HCT116 (cell line): ENCODE results near the gene SPAG8. TPM values are rescaled to one million over a fixed set of nuclear protein-coding genes. Genes with fewer than 3 reads are reported as not detected.

Source experiments
- ATAC-seq: fragments of 200-7000 bp; cut with Tn5 transposase; 2 replicates; pipeline ENCODE4 v1.9.1; 2020; ENCODE audit warnings: mild to moderate bottlenecking, moderate library complexity
- BruUV-seq: library from RNA; stranded (reverse); fragments of 400-500 nt; replicated peaks from 2 replicates; lab custom pipeline; 2021; lab: Mats Ljungman, UMichigan
- CTCF ChIA-PET: fragments of 300-600 bp; sonication (Branson Sonifier 250); formaldehyde crosslinking; loops from one replicate; lab custom pipeline; 2021; ENCODE audit warnings: antibody characterized with exemption; lab: Charles Lee
- POLR2A ChIA-PET: fragments of 300-600, 350-600 bp; sonication (Branson Sonifier 250); formaldehyde crosslinking; loops from one replicate; lab custom pipeline; 2021; ENCODE audit warnings: antibody characterized with exemption; lab: Charles Lee
- RAD21 ChIA-PET, 2 experiments: fragments of 300-600 bp; sonication (Branson Sonifier 250); formaldehyde crosslinking; loops; one replicate each; lab custom pipeline; 2023; ENCODE audit warnings: low total read pairs in 2 of 2; ENCODE audit not compliant: uncharacterized antibody in 2 of 2, unreplicated experiment in 2 of 2, low non-redundant PET in 1 of 2; lab: Charles Lee
- DNase-seq: peaks from one replicate; pipeline ENCODE4 v3.0.0-alpha.2; 2010; ENCODE audit warnings: low read depth, low spot score
- H2AFZ ChIP-seq: fragments of 200-600 bp; shearing (Covaris generic), sonication (generic); 2 replicates; pipeline ENCODE4 v1.6.1; 2017; ENCODE audit warnings: low read depth, mixed run types, mixed read lengths, antibody characterized with exemption, low read length; ENCODE audit not compliant: poor library complexity, severe bottlenecking
- H3K27ac ChIP-seq: 2 replicates; pipeline ENCODE4 v1.5.1; 2012; ENCODE audit warnings: low read depth, low read length
- H3K27me3 ChIP-seq: fragments of 200-600 bp; sonication (generic); 2 replicates; pipeline ENCODE4 v1.6.1; 2016; ENCODE audit warnings: mixed run types, low read length, mixed read lengths; ENCODE audit not compliant: insufficient read depth
- H3K36me3 ChIP-seq, 2 experiments: fragments of 200-500 bp in 1 of 2; fragments of 200-600 bp in 1 of 2; sonication (Bioruptor generic) in 1 of 2; sonication (generic) in 1 of 2; 2 replicates each; pipeline versions ENCODE4 v1.5.1 to v1.6.1; 2014 to 2016; ENCODE audit warnings: low read length in 2 of 2, inconsistent platforms in 1 of 2, mixed read lengths in 1 of 2, mixed run types in 1 of 2; ENCODE audit not compliant: insufficient read depth in 2 of 2, control insufficient read depth in 1 of 2
- H3K4me1 ChIP-seq, 2 experiments: fragments of 200-600 bp in 1 of 2; sonication (generic) in 1 of 2; 2 replicates each; pipeline versions ENCODE4 v1.5.1 to v1.6.1; 2012 to 2017; ENCODE audit warnings: low read length in 2 of 2, inconsistent platforms in 1 of 2, mild to moderate bottlenecking in 1 of 2, mixed read lengths in 1 of 2, mixed run types in 1 of 2, moderate library complexity in 1 of 2; ENCODE audit not compliant: insufficient read depth in 2 of 2, control insufficient read depth in 1 of 2
- H3K4me2 ChIP-seq: fragments of 200-600 bp; sonication (generic); 2 replicates; pipeline ENCODE4 v1.6.1; 2017; ENCODE audit warnings: mixed run types, low read length, mixed read lengths
- H3K4me3 ChIP-seq, 2 experiments: fragments of 200-600 bp in 1 of 2; sonication (generic) in 1 of 2; replicated peaks in 1 of 2; 2 replicates each; pipeline ENCODE4 v1.5.1; 2011 to 2016; ENCODE audit warnings: low read length in 2 of 2, control low read depth in 1 of 2, low read depth in 1 of 2, mild to moderate bottlenecking in 1 of 2, mixed read lengths in 1 of 2, mixed run types in 1 of 2
- H3K79me2 ChIP-seq: fragments of 200-600 bp; sonication (generic); 2 replicates; pipeline ENCODE4 v1.6.1; 2017; ENCODE audit warnings: mild to moderate bottlenecking, mixed run types, low read length, moderate library complexity, mixed read lengths; ENCODE audit not compliant: insufficient read depth
- H3K9ac ChIP-seq: fragments of 200-600 bp; sonication (generic); 2 replicates; pipeline ENCODE4 v1.6.1; 2016; ENCODE audit warnings: low read length, mixed read lengths
- H3K9me2 ChIP-seq: fragments of 200-600 bp; sonication (generic), shearing (Covaris generic); 2 replicates; pipeline ENCODE4 v1.6.1; 2017; ENCODE audit warnings: mixed run types, mild to moderate bottlenecking, moderate library complexity; ENCODE audit not compliant: insufficient read depth
- H3K9me3 ChIP-seq, 2 experiments: fragments of 200-500 bp in 1 of 2; fragments of 200-600 bp in 1 of 2; sonication (Bioruptor generic) in 1 of 2; sonication (generic) in 1 of 2; 2 replicates each; pipeline ENCODE4 v1.6.1; 2014 to 2017; ENCODE audit warnings: low read length in 2 of 2, mixed read lengths in 2 of 2, inconsistent platforms in 1 of 2, low read depth in 1 of 2, mild to moderate bottlenecking in 1 of 2, mixed run types in 1 of 2, moderate library complexity in 1 of 2; ENCODE audit not compliant: control insufficient read depth in 1 of 2, insufficient read depth in 1 of 2
- H4K20me1 ChIP-seq: fragments of 200-600 bp; sonication (generic), shearing (Covaris generic); 2 replicates; pipeline ENCODE4 v1.6.1; 2017; ENCODE audit warnings: mixed run types, mild to moderate bottlenecking, moderate library complexity; ENCODE audit not compliant: insufficient read depth
- CBX3 ChIP-seq: IDR thresholded peaks from 2 replicates; pipeline ENCODE4 v1.6.1; 2012; ENCODE audit warnings: low read depth
- CEBPB ChIP-seq: IDR thresholded peaks from 2 replicates; pipeline ENCODE4 v1.6.1; 2012; ENCODE audit warnings: low read depth
- CTCF ChIP-seq, 3 experiments: fragments of 200-600 bp in 1 of 3; sonication (generic) in 1 of 3; IDR thresholded peaks in 2 of 3; conservative IDR thresholded peaks in 1 of 3; 2 replicates each; pipeline ENCODE4 v1.5.1; 2012 to 2017; ENCODE audit warnings: low read depth in 2 of 3, low read length in 2 of 3, antibody characterized with exemption in 1 of 3, borderline replicate concordance in 1 of 3, control low read depth in 1 of 3, mild to moderate bottlenecking in 1 of 3, mixed read lengths in 1 of 3, mixed run types in 1 of 3, moderate library complexity in 1 of 3; ENCODE audit not compliant: insufficient read depth in 1 of 3
- EGR1 ChIP-seq: IDR thresholded peaks from 2 replicates; pipeline ENCODE4 v1.6.1; 2012; ENCODE audit warnings: low read depth
- EZH2 ChIP-seq: fragments of 200-600 bp; sonication (generic); IDR thresholded peaks from 2 replicates; pipeline ENCODE4 v1.6.1; 2017; ENCODE audit warnings: antibody characterized with exemption, mixed run types
- POLR2A ChIP-seq: IDR thresholded peaks from 2 replicates; pipeline ENCODE4 v1.7.0; 2011; ENCODE audit warnings: borderline replicate concordance; ENCODE audit not compliant: insufficient read depth, insufficient read length; ENCODE audit errors: extremely low read depth
- REST ChIP-seq: IDR thresholded peaks from 2 replicates; pipeline ENCODE4 v1.6.1; 2012; ENCODE audit warnings: low read depth
- SIN3A ChIP-seq: IDR thresholded peaks from 2 replicates; pipeline ENCODE4 v1.6.1; 2012; ENCODE audit warnings: low read depth
- SRF ChIP-seq: IDR thresholded peaks from 2 replicates; pipeline ENCODE4 v1.6.1; 2012; ENCODE audit warnings: low read depth
- TCF7L2 ChIP-seq: IDR thresholded peaks from 2 replicates; pipeline ENCODE4 v1.7.0; 2011; ENCODE audit warnings: borderline replicate concordance, inconsistent platforms; ENCODE audit not compliant: insufficient read depth, insufficient read length; ENCODE audit errors: extremely low read depth
- YY1 ChIP-seq: IDR thresholded peaks from 2 replicates; pipeline ENCODE4 v1.6.1; 2011; ENCODE audit warnings: low read length, low read depth, moderate library complexity, mild to moderate bottlenecking; ENCODE audit not compliant: insufficient replicate concordance; ENCODE audit errors: extremely low read depth
- ZBTB33 ChIP-seq: IDR thresholded peaks from 2 replicates; pipeline ENCODE4 v1.6.1; 2011; ENCODE audit warnings: mild to moderate bottlenecking, low read length, moderate library complexity; ENCODE audit not compliant: insufficient replicate concordance; ENCODE audit errors: extremely low read depth
- ZFX ChIP-seq: fragments of 450-650 bp; IDR thresholded peaks from 2 replicates; pipeline ENCODE4 v1.6.1; 2017
- ZNF274 ChIP-seq: fragments of 200-500 bp; sonication (Bioruptor generic); IDR thresholded peaks from 2 replicates; pipeline ENCODE4 v1.6.1; 2014; ENCODE audit warnings: mild to moderate bottlenecking, low read depth, low read length, inconsistent platforms
- intact Hi-C: fragments of 100-400 bp; cut with micrococcal nuclease; formaldehyde crosslinking; loops from 2 replicates; pipeline ENCODE4 v1.10.0; 2022
- total RNA-seq: library from RNA; stranded (reverse); gene quantifications from one replicate; pipeline ENCODE4 v1.2.1, GENCODE V29; 2021; ENCODE audit not compliant: unreplicated experiment
- TF ChIP-seq, protein P1 (sequence below): IDR thresholded peaks from 2 replicates; pipeline ENCODE4 v1.6.1; 2012

The SPAG8 gene
- total RNA-seq, 1 experiment from 2014 or later = 0.39 TPM

- no peak overlapping the region for H3K27ac ChIP-seq
- H3K4me1 ChIP-seq = no peaks in the 10 kb centered on the region
- H4K20me1 ChIP-seq = no peaks in the 10 kb centered on the region
- intact Hi-C loops = no loop called here
- no peaks in the 10 kb centered on the region for H3K9me2 ChIP-seq
- peaks cover 3% of the 10 kb centered on the region; the same call in 1 of the 2 replicates for H3K27me3 ChIP-seq
- POLR2A ChIA-PET = no interaction called here
- H3K9ac ChIP-seq = no peak overlapping the region
- no TSS peak for BruUV-seq
- no peaks in the 10 kb centered on the region for H3K36me3 ChIP-seq
- no peak overlapping the region for H3K4me2 ChIP-seq
- no peak overlapping the region for H2AFZ ChIP-seq
- no peaks in the 10 kb centered on the region for H3K9me3 ChIP-seq
- no peaks in the 10 kb centered on the region for H3K79me2 ChIP-seq
- CTCF ChIA-PET = interaction anchor here (1.1 kb wide), 1 partner anchor 21 kb away, joined by 3 read pairs; no protein-coding TSS in a partner anchor
- RAD21 ChIA-PET = no interaction called here
- TF ChIP-seq CBX3 (no peak), TCF7L2 (no peak), CEBPB (no peak), CTCF (IDR thresholded peaks at IDR 0.05 in 2 of 3, conservative IDR thresholded peaks at IDR 0.05 in 1 of 3; ENCODE audit: borderline replicate concordance in 1 of 3, insufficient read depth in 1 of 3, low read depth in 2 of 3, low read length in 2 of 3) (no peak), ZFX (no peak), ZBTB33 (no peak), POLR2A (no peak), EZH2 (no peak), REST (no peak), ZNF274 (no peak), YY1 (no peak), SIN3A (no peak), EGR1 (no peak), SRF (no peak)
- TF ChIP-seq, protein P1, sequence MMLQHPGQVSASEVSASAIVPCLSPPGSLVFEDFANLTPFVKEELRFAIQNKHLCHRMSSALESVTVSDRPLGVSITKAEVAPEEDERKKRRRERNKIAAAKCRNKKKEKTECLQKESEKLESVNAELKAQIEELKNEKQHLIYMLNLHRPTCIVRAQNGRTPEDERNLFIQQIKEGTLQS = no peak
- TF ChIP-seq, all 23 proteins: peak for 0
- DNase-seq (no peak), ATAC-seq (no peak)
- H3K4me3 ChIP-seq = no peak overlapping the region
Observed at GRCh38 chr9:35861161-35861897, 49.3 kb upstream of the SPAG8 start.
